HuH-7.5 (cell line): ENCODE results near the gene MEGF11.
A peak's percentile ranks its signal among the peaks of the same experiment; 100 is the strongest.
"Not testable (repeated sequence)": the region's sequence is repeated elsewhere in the genome, so short reads cannot be mapped to it uniquely, and the experiment has no call there.

ENCODE experiments used
- DNase-seq: peaks from one replicate; pipeline ENCODE4 v3.0.0; 2011; ENCODE audit warnings: low spot score

MEGF11 gene

GRCh38 chr15:66275352-66275751 is 21.8 kb upstream of the MEGF11 start:
- DNase-seq, result no peak

GRCh38 chr15:66270932-66271331 is 17.4 kb upstream of the MEGF11 start:
- no peak for DNase-seq

DNA sequence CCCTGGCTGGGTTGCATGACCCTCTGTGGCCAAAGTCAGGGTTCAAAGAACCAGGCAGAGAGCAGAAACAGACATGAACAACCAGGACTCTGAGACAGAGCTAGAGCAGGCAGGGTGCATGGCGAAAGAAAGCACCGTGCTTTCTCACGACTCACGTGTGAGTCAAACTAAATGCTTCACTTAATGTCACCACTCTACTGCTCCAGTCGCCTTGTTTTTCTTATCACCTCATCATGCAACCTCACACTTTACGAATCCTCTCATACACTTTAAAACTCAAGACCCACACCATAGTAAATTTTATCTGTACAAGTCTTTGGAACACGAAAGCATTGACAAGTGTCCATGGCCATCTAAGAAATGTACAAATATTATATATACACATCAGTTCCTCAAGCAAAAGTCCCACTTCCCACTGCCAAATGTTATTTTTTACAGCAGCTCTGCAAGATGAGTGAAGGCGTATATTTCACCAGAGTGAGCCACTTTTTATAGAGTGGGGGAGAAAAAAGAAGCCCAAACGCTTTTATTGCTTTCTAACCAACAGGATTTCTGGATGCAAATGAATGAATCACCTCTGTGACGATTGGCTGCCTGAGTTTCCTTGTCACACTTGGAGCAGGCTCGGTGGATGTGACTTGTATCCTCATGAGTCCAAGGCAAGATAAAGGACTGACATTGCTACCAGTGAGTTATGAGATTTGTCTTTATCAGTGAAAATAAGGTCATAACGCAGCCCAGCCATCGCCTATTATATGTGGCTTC is 16.0 kb upstream of the MEGF11 start:
- DNase-seq, result no peak

- DNase-seq, result no peak
Observed at GRCh38 chr15:66264859-66265513, 11.4 kb upstream of the MEGF11 start.

DNA sequence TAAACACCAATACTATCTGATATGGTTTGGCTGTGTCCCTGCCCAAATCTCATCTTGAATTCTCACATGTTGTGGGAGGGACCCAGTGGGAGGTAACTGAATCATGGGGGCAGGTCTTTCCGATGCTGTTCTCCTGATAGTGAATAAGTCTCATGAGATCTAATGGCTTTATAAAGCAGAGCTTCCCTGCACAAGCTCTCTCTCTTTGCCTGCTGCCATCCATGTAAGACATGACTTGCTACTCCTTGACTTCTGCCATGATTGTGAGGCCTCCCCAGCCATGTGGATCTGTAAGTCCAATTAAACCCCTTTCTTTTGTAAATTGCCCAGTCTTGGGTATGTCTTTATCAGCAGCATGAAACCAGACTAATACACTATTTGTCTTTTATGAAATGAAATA is 9.3 kb upstream of the MEGF11 start:
- DNase-seq, result not testable (repeated sequence)

DNA sequence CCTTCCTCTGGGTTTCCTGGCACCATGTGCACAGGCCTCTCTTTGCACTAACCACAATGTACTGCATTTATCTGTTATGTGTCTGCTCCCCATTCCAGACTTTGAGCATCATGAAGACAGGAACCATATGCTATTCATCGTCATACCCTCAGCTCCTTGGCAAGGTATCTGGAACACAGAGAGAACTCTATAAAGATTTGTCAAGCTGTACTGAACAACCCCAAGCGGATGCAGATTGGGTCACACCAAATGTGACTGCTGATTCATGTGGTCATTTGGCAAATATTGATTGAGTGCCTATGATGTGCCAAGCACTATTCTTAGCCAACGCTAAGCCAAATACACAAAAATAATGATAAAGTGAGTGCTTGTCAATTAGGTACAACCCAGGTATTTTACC is 7.5 kb upstream of the MEGF11 start:
- no peak for DNase-seq

DNA sequence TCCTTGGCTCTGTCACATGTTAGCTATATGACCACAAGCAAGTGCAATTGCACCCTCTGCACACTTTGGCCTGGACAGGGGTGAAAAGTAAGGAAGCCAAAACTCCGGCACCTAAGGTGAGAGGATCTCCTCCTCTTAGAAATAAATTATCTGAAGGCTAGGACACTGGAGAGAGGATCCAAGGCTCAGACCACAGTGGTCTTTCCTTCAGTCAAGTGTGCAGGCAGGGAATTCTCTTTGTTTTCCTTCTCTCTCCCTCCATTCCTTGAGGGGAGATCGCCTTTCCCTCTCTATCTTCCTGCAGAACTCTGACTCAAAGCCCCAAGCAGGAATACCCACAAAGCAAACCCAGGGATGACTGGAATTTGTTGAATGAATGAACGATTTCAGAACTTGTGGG is 3.1 kb upstream of the MEGF11 start:
- no peak for DNase-seq

- no peak for DNase-seq
Observed at GRCh38 chr15:66254951-66255676, 1.6 kb upstream of the MEGF11 start.

GRCh38 chr15:66254089-66254950 is 770 bp upstream of the MEGF11 start:
- DNase-seq, result no peak

- peak; percentile 74 for DNase-seq
Observed at GRCh38 chr15:66252685-66253417, 699 bp downstream of the MEGF11 start.

- peak; percentile 97 for DNase-seq
Observed at GRCh38 chr15:66251790-66252684, 1.5 kb downstream of the MEGF11 start.

- no peak for DNase-seq
Observed at GRCh38 chr15:66251065-66251789, 2.3 kb downstream of the MEGF11 start.

DNA sequence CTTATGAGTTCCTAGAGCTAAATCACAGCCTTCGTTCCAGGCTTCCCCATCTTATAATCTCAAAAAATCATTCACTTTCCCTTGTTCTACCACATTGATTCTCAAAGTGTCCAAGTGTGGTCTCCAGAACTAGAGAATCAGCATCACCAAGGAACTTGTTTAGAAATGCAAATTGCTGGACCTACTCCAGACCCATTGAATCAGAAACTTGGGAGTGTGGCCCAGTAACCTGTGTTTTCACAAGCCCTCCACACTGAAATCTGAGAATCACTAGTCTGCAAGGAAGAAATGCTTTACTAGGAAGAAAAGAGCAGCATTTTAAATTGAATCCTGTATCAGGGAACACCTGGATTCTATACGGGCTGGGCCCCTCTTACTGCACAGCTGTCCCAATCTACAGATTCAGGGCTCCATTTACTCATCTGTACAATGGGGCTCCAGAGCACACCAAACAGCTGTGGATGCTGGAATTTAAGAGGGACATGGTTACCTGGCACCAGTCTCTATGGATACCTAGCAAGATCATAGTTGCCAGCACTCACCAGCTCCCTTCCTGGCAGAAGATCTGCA is 3.9 kb downstream of the MEGF11 start:
- DNase-seq, result no peak

- DNase-seq, result no peak
Observed at GRCh38 chr15:66246937-66247336, 6.6 kb downstream of the MEGF11 start.

GRCh38 chr15:66245832-66246231 is 7.7 kb downstream of the MEGF11 start:
- DNase-seq, result not testable (repeated sequence)

DNA sequence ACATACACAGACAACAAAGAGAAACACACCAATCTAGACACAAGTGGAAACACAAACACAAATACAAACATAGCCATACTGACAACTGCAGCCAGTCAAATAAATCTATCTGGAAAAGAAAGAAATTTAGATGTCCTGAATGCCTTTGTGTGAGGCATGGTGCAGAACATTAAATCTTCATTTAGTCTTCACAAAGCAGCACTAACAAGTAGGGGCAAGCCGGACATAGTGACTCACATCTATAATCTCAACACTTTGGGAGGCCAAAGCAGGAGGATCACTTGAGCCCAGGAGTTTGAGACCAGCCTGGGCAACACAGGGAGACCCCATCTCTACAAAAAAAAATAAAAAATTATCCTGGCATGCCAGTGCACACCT is 11.7 kb downstream of the MEGF11 start:
- DNase-seq, result no peak

GRCh38 chr15:66241087-66241907 is 12.3 kb downstream of the MEGF11 start:
- DNase-seq, result no peak

DNA sequence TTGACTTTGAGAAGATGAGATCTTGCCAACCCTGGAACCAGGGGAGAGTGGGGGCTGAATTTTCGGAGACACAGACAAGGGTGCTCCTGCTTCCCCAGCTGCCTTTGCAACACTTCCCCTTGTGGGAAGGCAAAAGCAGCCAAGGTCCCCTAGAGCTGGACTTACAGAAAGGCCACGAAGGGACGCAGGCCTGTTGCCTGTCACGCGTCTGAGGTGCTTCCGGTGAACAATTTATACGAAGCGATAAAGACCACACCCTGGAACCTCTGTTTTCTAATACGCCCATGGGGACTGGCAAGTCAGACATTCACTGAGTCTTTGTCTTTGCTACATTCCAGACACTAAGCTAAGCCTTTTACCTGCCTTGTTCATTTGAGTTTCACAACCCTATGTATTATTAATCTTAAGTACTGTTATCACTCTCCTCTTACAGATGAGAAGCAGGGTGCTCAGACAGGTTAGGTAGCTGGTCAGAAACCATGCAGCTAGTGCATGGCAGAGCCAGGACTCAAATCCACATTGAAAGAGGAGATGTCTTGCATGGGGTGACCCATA is 13.2 kb downstream of the MEGF11 start:
- no peak for DNase-seq
